Trophoblast cell (in vitro differentiated cells and primary cell): ENCODE results near the gene ZNF556.
A peak's percentile ranks its signal among the peaks of the same experiment; 100 is the strongest.
"Not testable (repeated sequence)": the region's sequence is repeated elsewhere in the genome, so short reads cannot be mapped to it uniquely, and the experiment has no call there.

Source experiments
- DNase-seq, 2 donors: peaks; one replicate each; pipeline ENCODE4 v3.0.0-alpha.2; 2016
- H2AFZ ChIP-seq: 2 replicates; pipeline ENCODE4 v1.6.1; 2013; ENCODE audit warnings: low read length, moderate library complexity, mild to moderate bottlenecking; ENCODE audit not compliant: insufficient read depth, poor library complexity
- H2AK5ac ChIP-seq: 2 replicates; pipeline ENCODE4 v1.6.1; 2013; ENCODE audit warnings: mild to moderate bottlenecking, low read length
- H2BK120ac ChIP-seq: 2 replicates; pipeline ENCODE4 v1.6.1; 2013; ENCODE audit warnings: low read length, mild to moderate bottlenecking, moderate library complexity; ENCODE audit not compliant: insufficient read depth, poor library complexity
- H2BK12ac ChIP-seq: 2 replicates; pipeline ENCODE4 v1.6.1; 2013; ENCODE audit warnings: mild to moderate bottlenecking, low read length, moderate library complexity
- H2BK5ac ChIP-seq: 2 replicates; pipeline ENCODE4 v1.6.1; 2013; ENCODE audit warnings: low read length, low read depth, moderate library complexity, mild to moderate bottlenecking; ENCODE audit not compliant: poor library complexity
- H3K14ac ChIP-seq: 2 replicates; pipeline ENCODE4 v1.6.1; 2013; ENCODE audit warnings: mild to moderate bottlenecking, low read length
- H3K18ac ChIP-seq: 2 replicates; pipeline ENCODE4 v1.6.1; 2013; ENCODE audit warnings: mild to moderate bottlenecking, low read length
- H3K23ac ChIP-seq: 2 replicates; pipeline ENCODE4 v1.6.1; 2013; ENCODE audit warnings: low read length
- H3K27ac ChIP-seq: 2 replicates; pipeline ENCODE4 v1.5.1; 2013; ENCODE audit warnings: low read depth, mild to moderate bottlenecking, inconsistent platforms, low read length, moderate library complexity
- H3K27me3 ChIP-seq: 2 replicates; pipeline ENCODE4 v1.6.1; 2013; ENCODE audit warnings: inconsistent platforms, mild to moderate bottlenecking, low read length, moderate library complexity; ENCODE audit not compliant: insufficient read depth
- H3K36me3 ChIP-seq, 2 experiments: 1 replicate in 1 of 2; 2 replicates in 1 of 2; pipeline ENCODE4 v1.6.1; 2013; ENCODE audit warnings: low read length in 2 of 2, mild to moderate bottlenecking in 2 of 2, moderate library complexity in 1 of 2; ENCODE audit not compliant: insufficient read depth in 2 of 2, control insufficient read depth in 1 of 2
- H3K4ac ChIP-seq: 2 replicates; pipeline ENCODE4 v1.6.1; 2013; ENCODE audit warnings: low read depth, mild to moderate bottlenecking, low read length, moderate library complexity
- H3K4me1 ChIP-seq, 2 experiments: 1 replicate in 1 of 2; 2 replicates in 1 of 2; pipeline ENCODE4 v1.6.1; 2013; ENCODE audit warnings: low read length in 2 of 2, mild to moderate bottlenecking in 2 of 2, moderate library complexity in 1 of 2; ENCODE audit not compliant: insufficient read depth in 2 of 2, control insufficient read depth in 1 of 2
- H3K4me2 ChIP-seq: 2 replicates; pipeline ENCODE4 v1.6.1; 2013; ENCODE audit warnings: inconsistent platforms, mild to moderate bottlenecking, low read length, moderate library complexity
- H3K4me3 ChIP-seq: 2 replicates; pipeline ENCODE4 v1.5.1; 2013; ENCODE audit warnings: mild to moderate bottlenecking, low read depth, low read length, inconsistent platforms
- H3K79me1 ChIP-seq: one replicate; pipeline ENCODE4 v1.6.1; 2013; ENCODE audit warnings: low read length
- H3K79me2 ChIP-seq: 2 replicates; pipeline ENCODE4 v1.6.1; 2013; ENCODE audit warnings: low read length, mild to moderate bottlenecking; ENCODE audit not compliant: control insufficient read depth, insufficient read depth, poor library complexity
- H3K9ac ChIP-seq: 2 replicates; pipeline ENCODE4 v1.6.1; 2013; ENCODE audit warnings: mild to moderate bottlenecking, low read length
- H3K9me3 ChIP-seq: 2 replicates; pipeline ENCODE4 v1.6.1; 2013; ENCODE audit warnings: low read depth, mild to moderate bottlenecking, control low read depth, inconsistent platforms, low read length; ENCODE audit not compliant: insufficient read depth
- H4K12ac ChIP-seq: 2 replicates; pipeline ENCODE4 v1.6.1; 2013; ENCODE audit warnings: low read depth, mild to moderate bottlenecking, low read length, moderate library complexity
- H4K8ac ChIP-seq: 2 replicates; pipeline ENCODE4 v1.6.1; 2013; ENCODE audit warnings: low read depth, mild to moderate bottlenecking, low read length, moderate library complexity
- H4K91ac ChIP-seq: one replicate; pipeline ENCODE4 v1.6.1; 2013; ENCODE audit warnings: low read depth, mild to moderate bottlenecking, low read length, moderate library complexity
- WGBS: extraction: QIAGEN DNeasy Blood & Tissue Kit; methylation state at CpG from one replicate; pipeline ENCODE4 v1.1.7; 2013; ENCODE audit warnings: missing lambda C conversion rate; ENCODE audit not compliant: insufficient read length, insufficient coverage; ENCODE audit errors: extremely low coverage; 5-methylcytosine and 5-hydroxymethylcytosine counted together

ZNF556 gene

GRCh38 chr19:2890531-2890930 is 23.4 kb downstream of the ZNF556 start:
- not testable (repeated sequence) for H4K12ac ChIP-seq, H3K4me3 ChIP-seq, H3K79me1 ChIP-seq, H3K23ac ChIP-seq, H3K14ac ChIP-seq, H3K27me3 ChIP-seq, H3K79me2 ChIP-seq, H4K8ac ChIP-seq, H3K9me3 ChIP-seq, H3K36me3 ChIP-seq, H3K4me2 ChIP-seq, H3K18ac ChIP-seq, H3K27ac ChIP-seq, H3K9ac ChIP-seq, H2BK5ac ChIP-seq, H2AK5ac ChIP-seq, H2AFZ ChIP-seq, H3K4me1 ChIP-seq, H2BK12ac ChIP-seq, H2BK120ac ChIP-seq, H3K4ac ChIP-seq, H4K91ac ChIP-seq
- no CpG with 5 or more reads among the region's 8 CpGs for WGBS
- DNase-seq: peak; percentile 54 to 92

GRCh38 chr19:2896694-2897093 is 29.6 kb downstream of the ZNF556 start:
- no CpG with 5 or more reads among the region's 8 CpGs for WGBS
- H3K36me3 ChIP-seq: no peaks in the 10 kb centered on the region
- H4K12ac ChIP-seq: no peak overlapping the region
- no peak for DNase-seq
- no peak overlapping the region for H3K9ac ChIP-seq
- no peak overlapping the region for H2BK5ac ChIP-seq
- H3K27me3 ChIP-seq: no peaks in the 10 kb centered on the region
- H2BK120ac ChIP-seq: no peak overlapping the region
- H3K9me3 ChIP-seq: peaks cover 7% of the 10 kb centered on the region
- H3K4me1 ChIP-seq: peaks cover 0 to 6% of the 10 kb centered on the region in 2 experiments
- H3K79me2 ChIP-seq: peaks cover 5% of the 10 kb centered on the region
- peaks cover 5% of the 10 kb centered on the region for H3K79me1 ChIP-seq
- H4K91ac ChIP-seq: no peak overlapping the region
- no peak overlapping the region for H3K4me3 ChIP-seq
- H2AK5ac ChIP-seq: no peak overlapping the region
- H2BK12ac ChIP-seq: no peak overlapping the region
- H3K4me2 ChIP-seq: no peak overlapping the region
- no peak overlapping the region for H3K27ac ChIP-seq
- no peak overlapping the region for H2AFZ ChIP-seq
- no peak overlapping the region for H3K14ac ChIP-seq
- no peak overlapping the region for H3K4ac ChIP-seq
- H3K18ac ChIP-seq: no peak overlapping the region
- H3K23ac ChIP-seq: no peak overlapping the region
- H4K8ac ChIP-seq: no peak overlapping the region

- Histone ChIP-seq H4K12ac (peak within 1 kb of the TSS; percentile 98), H3K79me2 (peaks cover 5% of the 10 kb centered on the region), H4K91ac (peak within 1 kb of the TSS; percentile 65), H3K79me1 (peaks cover 5% of the 10 kb centered on the region), H3K4me2 (peak within 1 kb of the TSS; percentile 100), H2BK120ac (peak within 1 kb of the TSS; percentile 57), H2BK5ac (peak within 1 kb of the TSS; percentile 60), H3K18ac (peak within 1 kb of the TSS; percentile 94), H3K23ac (no peak within 1 kb of the TSS), H4K8ac (peak within 1 kb of the TSS; percentile 92), H3K9me3 (peaks cover 5% of the 10 kb centered on the region), H2AFZ (peak within 1 kb of the TSS; percentile 93), H3K27me3 (no peaks in the 10 kb centered on the region), H3K4me3 (peak within 1 kb of the TSS; percentile 94), H2BK12ac (peak within 1 kb of the TSS; percentile 38), H3K4me1 (peaks cover 0 to 3% of the 10 kb centered on the region in 2 experiments), H3K27ac (peak within 1 kb of the TSS; percentile 40), H3K36me3 (no peaks in the 10 kb centered on the region), H3K4ac (peak within 1 kb of the TSS; percentile 90), H2AK5ac (peak within 1 kb of the TSS; percentile 50), H3K14ac (peak within 1 kb of the TSS; percentile 94), H3K9ac (peak within 1 kb of the TSS; percentile 81)
- WGBS: no CpG with 5 or more reads among the region's 100 CpGs
- peak; percentile 100 for DNase-seq
Observed at GRCh38 chr19:2900296-2901252, 33.4 kb downstream of the ZNF556 start, which contains the start of gene ZNF57. Gene ZNF57 (plus strand): TSS chr19:2900928. CDS start chr19:2901046, 118 bp downstream.

- Histone ChIP-seq H3K27ac (no peak overlapping the region), H4K91ac (no peak overlapping the region), H3K79me2 (peaks cover 5% of the 10 kb centered on the region), H3K27me3 (no peaks in the 10 kb centered on the region), H4K8ac (no peak overlapping the region), H3K4me3 (no peak overlapping the region), H4K12ac (no peak overlapping the region), H2AK5ac (no peak overlapping the region), H3K9ac (no peak overlapping the region), H2AFZ (no peak overlapping the region), H3K14ac (no peak overlapping the region), H3K36me3 (no peaks in the 10 kb centered on the region), H3K4ac (no peak overlapping the region), H3K4me1 (peaks cover 0 to 3% of the 10 kb centered on the region in 2 experiments), H2BK120ac (no peak overlapping the region), H3K9me3 (peaks cover 2% of the 10 kb centered on the region), H3K18ac (no peak overlapping the region), H3K79me1 (peaks cover 5% of the 10 kb centered on the region), H3K23ac (no peak overlapping the region), H3K4me2 (no peak overlapping the region), H2BK12ac (no peak overlapping the region), H2BK5ac (no peak overlapping the region)
- DNase-seq: no peak
- no CpG with 5 or more reads among the region's 13 CpGs for WGBS
Observed at GRCh38 chr19:2902590-2903218, 35.6 kb downstream of the ZNF556 start.
